Inflammatory macrophage treated with lipopolysaccharide for 1 hour (primary cell): ENCODE measurements around the gene DCAF6.
A peak's percentile ranks its signal among the peaks of the same experiment; 100 is the strongest.
"Not testable (repeated sequence)": the region's sequence is repeated elsewhere in the genome, so short reads cannot be mapped to it uniquely, and the experiment has no call there.

Experiments
- DNase-seq, 2 donors: peaks; one replicate each; pipeline ENCODE4 v3.0.0-alpha.2; 2020 to 2022

Gene DCAF6

DNA sequence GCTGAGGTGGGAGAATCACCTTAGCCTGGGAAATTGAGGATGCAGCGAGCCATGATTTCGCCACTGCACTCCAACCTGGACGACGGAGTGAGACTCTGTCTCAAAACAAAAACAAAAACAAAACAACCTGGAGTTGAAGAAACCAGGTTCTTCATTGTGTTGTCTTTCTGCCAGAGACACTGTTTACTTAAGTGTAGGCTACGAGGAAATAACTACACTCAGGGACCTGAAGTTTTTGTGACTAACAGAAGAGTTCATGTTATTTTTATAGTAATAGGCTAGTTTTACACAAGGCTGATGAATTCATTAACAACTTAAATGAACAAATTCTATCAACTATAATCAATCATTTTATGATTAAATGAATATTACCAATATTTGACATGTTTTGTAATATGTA, 98.9 kb downstream of the DCAF6 start:
- no peak for DNase-seq

GRCh38 chr1:168042362-168042761, 105.9 kb downstream of the DCAF6 start:
- no peak for DNase-seq

DNA sequence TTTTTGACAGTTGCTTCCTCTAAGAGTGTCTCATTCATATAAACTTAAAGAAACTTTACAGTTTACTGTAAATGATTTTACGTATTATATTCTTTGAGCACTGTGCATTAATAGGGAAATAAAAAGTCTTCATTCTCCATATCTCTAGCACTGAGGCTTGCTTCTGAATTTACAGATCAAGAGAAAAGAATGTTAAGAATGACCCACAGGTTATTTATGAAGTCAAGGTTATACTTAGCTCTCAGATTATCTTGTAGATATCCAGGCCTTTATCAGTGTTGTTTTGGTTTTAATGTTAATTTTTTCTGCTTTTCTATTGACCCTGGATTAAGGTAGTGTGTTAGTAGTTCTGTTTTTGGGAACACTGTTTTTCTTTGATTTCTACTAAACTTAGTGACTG, 108.8 kb downstream of the DCAF6 start:
- no peak for DNase-seq

DNA sequence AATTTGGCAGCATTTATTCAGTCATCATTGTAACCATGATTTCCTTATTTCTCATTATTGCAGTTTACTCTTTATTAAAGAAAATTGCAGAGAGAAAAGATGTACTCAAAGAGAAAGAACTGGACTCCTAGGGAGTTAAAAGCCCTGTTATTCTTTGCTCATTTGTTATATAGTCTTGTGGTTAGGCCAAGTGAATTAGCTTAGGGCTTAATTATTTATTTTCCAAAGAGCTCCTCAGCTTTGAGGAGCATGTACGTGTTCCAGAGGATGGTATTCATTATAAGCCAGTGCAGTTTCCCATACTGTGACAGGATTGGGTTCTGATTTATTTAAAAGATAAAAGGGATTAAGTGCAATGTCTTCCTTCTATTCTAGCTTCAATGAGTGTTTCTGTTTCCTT, 113.8 kb downstream of the DCAF6 start:
- no peak for DNase-seq

GRCh38 chr1:168050880-168051279, 114.4 kb downstream of the DCAF6 start:
- no peak for DNase-seq

DNA sequence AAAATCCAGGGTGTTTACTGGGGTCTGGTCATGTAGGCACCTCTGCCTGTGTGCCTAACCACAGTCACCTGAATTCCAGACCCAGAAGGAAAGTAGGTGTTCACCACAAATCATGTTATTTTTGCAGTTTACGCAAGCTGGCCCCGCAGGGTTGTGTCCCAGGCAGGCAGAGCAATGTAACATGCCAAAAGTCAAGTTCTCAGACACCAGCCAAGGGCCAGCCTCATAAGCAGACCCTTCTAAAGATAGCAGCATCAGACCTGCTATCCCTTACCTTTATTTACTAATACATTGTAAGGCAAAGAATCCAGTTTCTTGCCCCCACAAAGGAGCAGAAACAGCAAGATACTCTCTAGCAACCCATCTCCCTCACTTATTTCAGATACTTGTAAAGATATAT, 117.2 kb downstream of the DCAF6 start:
- no peak for DNase-seq

GRCh38 chr1:168054117-168054516, 117.6 kb downstream of the DCAF6 start:
- peak; percentile 28 to 33 for DNase-seq

DNA sequence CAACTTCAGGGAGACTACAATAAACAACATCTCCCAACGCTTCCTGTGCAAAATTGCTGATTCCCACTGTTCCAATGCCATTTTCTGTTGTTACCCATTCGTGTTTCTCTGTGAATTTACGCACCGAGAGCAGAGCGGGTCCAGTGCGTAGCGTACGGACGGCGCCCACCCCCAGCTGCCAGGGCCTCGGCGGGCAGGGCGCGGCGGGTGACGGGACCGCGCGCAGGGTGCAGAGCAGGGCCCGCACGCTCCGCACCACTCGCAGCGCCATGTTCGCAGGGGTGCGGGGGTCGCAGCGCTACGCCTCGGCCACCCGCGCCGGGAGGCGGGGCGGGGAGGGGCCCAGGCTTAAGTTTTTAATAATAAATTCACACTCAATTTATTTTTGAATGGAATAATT, 119.7 kb downstream of the DCAF6 start:
- DNase-seq, result not testable (repeated sequence)

DNA sequence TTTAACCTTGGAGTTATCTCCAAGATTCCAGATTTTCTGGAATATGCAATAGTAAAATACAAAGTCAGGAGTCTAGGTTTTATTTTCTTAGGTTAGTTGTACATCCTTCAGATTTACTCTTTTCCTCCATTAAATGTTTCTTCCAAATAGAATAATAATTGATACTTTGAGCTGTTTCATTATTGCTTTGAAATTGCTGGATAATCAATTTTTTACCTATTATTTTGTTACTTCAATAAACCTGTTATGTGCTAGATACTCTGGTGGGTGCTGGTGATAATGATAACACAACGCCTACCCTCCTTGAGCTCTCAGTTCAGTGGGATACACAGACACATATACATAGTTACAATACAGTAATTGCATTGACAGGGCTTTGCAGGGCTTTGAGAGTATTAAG, 120.9 kb downstream of the DCAF6 start:
- no peak for DNase-seq

DNA sequence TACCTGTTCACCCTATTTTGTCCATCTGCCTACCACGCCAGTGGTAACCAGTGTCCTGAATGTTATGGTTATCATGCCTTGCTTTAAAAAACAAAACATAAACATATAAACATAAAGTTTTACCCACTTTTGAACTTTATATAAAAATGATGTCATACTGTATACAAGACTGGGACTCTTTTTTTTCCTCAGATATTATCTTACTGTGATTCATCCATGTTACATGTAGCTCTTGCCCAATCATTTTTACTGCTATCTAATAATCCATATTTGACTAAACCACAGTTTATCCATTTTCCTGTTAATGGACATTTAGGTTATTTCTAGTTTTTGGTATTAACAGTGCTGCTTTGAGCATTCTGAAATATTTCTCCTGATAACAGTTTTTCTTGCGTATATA, 121.4 kb downstream of the DCAF6 start:
- DNase-seq, result no peak

DNA sequence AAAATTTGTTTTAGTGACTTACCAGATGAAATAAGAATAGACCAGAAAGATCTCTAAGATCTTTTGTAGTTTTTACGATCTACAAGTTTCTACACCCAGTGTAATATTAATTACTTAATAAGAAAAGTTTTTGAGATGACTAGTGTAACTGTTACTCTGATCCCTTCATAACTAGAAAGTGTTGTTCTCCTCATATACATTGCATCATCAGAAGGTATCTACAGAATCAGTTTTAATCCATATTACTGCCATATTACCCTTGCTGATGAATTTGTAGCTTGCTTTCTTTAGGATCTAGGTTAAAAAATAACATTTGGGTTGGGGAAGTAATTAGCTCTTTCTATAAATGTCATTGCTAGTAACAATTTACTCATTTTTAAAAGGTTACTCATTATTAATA, 127.7 kb downstream of the DCAF6 start:
- DNase-seq, result no peak

DNA sequence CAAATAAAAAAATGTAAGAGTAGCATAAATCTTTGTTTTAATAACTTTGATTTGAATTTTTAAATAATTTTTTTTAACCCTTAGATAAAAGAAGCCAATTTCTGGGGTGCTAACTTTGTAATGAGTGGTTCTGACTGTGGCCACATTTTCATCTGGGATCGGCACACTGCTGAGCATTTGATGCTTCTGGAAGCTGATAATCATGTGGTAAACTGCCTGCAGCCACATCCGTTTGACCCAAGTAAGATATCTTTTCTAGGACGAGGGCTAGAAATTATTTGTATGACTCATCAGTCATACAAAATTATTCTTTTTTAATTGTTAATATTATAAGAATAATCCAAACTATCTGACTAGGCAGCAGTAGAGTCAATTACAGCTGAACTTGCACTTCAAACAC, 129.0 kb downstream of the DCAF6 start:
- no peak for DNase-seq

DNA sequence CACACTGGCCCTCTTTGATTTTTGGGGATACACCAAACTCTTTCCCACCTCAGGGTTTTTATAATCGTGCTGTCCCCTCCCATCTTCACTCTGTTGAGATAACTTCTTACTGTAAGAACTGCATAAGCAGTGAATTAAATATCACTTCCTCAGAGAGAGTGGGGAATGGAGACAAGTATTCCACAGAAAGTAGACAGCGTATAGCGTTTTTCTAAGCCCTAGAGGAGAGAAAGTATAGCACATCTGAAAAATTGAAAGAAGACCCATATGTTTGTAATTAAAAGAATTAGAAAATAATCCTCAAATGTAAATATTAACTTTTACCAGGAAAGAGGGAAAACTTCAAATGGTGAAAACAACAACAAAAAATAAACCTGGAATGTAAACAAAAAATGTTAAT, 132.9 kb downstream of the DCAF6 start:
- DNase-seq, result no peak

DNA sequence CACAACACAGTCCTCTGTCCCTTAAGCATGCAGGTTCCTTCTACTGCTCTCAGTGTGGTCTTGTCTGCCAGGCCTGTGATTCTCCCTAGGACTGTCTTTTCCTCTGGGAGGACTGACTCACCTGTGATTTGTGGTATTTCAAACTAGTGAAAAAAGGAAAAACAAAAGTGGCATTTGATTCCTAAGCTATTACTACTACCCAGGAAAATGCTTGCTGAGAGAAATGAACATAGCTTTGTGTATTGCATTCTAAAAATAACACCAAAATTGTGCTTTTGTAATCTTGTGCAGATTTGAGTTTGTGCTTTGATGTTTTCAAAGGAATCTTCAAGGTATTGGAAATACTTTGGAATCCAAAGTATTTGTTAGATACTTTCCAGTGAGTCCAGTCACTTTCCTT, 143.3 kb downstream of the DCAF6 start:
- DNase-seq, result no peak

DNA sequence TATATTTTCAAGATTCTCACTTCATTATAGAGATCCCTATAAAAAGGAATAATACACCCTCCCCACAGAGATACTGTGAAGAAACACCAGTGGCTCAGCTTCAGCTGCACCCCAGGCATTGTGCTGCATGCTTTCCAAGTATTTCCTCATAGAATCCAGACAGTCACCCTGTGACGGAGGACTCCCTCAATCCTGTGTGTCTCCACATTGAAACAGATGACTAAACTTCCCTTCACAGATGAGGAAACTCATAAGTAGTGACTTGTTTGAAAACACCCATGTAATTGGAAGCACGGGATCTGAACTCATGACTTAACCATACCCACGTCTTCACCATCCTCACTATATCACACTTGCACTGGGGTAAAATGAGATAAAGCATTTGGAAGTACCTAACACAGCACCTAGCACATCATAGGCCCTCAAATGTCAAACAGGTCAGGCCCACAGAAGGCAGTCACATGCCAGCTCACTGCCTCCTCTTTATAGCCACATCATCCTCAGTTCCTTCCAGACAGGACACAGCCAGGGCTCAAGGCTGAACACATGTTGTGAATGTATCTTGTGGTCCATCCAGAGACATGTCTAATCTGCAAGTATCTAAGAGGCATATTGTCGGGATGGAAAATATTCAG, 145.0 kb downstream of the DCAF6 start:
- DNase-seq, result peak; percentile 90 to 98

GRCh38 chr1:168082008-168082876, 145.8 kb downstream of the DCAF6 start:
- peak; percentile 62 to 90 for DNase-seq

DNA sequence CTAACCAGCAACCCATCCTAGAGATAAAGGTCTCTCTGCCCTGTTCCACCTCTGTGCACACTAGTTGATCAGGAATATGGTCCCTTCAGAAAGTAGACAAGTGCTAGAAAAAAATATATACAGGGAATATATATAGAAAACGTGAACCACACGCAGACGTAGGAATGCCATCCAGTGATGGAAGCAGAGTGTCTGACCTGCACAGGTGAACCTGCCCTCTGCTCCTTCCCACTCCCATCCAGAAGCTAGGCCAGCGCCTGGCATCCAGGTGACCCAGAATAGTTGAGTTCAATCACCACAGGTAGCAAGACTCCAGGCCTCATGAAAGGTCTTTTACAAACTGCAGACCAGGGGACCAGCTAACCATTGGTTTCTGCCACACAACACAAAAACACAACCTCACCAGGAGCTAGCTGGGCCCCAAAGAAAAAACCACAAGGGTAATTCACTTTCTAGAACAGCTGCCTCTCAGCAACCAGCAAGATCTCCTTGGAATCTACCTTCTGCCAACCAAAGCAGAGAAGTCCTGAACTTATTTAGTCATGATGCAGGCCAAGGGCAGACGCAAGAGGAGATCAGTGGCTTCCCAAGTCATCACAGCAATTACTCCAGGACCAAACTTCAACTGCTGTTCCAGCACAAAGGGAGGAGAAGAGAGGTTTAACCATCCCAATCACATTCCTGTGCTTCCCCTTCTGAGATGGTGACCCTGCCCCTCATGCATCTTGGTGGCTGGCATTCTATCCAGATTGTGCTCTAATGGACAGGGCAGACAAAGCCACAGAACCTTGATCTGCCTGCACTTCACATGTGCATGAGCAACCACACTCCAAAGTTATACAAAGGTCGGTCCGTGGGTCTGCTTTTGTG, 147.2 kb downstream of the DCAF6 start:
- DNase-seq, result no peak

DNA sequence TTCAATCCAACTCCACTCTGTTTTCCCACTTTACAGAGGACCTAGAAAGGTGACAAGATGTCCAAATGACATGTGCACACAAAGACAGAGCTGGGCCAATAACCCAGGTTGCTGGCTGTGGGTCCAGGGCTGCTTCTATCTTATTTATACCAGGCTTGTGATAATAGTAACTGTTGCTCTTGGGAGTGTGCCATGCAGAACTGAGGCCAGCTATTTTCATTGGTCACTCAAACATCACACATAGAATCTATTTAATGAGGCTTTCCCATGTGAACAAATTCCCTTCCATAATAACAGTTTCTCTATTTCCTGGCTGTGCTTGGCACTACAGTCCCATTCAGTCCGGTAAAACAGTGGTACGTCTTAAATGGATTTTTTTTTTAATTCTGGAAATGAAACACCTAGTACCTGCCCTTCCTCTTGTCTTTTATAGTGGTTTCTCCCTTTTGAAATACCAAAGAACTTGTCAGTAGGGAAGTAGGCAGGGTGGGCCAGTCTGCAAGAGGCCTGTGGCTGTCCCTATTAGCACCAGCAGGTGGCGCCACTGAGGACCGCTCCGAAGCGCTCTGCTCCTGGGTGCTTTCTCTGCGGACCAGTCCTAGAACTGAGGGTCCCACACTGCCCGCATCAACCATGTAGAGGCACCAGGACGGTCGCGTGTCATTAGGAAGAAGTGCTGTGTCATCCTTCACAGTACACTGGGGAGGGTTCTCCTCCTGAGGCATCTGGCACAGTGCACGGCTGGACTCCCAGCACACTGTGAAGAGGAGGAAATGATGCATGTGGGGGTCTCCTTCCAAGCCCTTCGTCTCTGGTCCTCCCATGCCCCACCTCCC, 148.1 kb downstream of the DCAF6 start:
- peak; percentile 36 to 90 for DNase-seq

GRCh38 chr1:168085401-168085872, 149.0 kb downstream of the DCAF6 start:
- DNase-seq, result no peak

- no peak for DNase-seq
These were observed 150.0 kb downstream of the DCAF6 start for GRCh38 chr1:168086438-168086837.

- DNase-seq, result no peak
These were observed 151.2 kb downstream of the DCAF6 start for GRCh38 chr1:168087696-168088095.
